NAMALWA (cell line): ENCODE measurements around the gene NKPD1.
A peak's percentile ranks its signal among the peaks of the same experiment; 100 is the strongest.

Experiments used
- DNase-seq: peaks from one replicate; pipeline ENCODE4 v3.0.0-alpha.2; 2015; ENCODE audit warnings: low spot score

Gene NKPD1

GRCh38 chr19:45118106-45118505 lies 42.7 kb downstream of the NKPD1 start:
- DNase-seq = no peak

GRCh38 chr19:45117671-45118070 lies 43.1 kb downstream of the NKPD1 start:
- peak; percentile 22 for DNase-seq

GRCh38 chr19:45117167-45117594 lies 43.6 kb downstream of the NKPD1 start:
- DNase-seq = peak; percentile 58

GRCh38 chr19:45115809-45116615 lies 44.8 kb downstream of the NKPD1 start:
- peak; percentile 44 for DNase-seq

- peak; percentile 30 for DNase-seq
Measured at GRCh38 chr19:45114116-45114515, 46.7 kb downstream of the NKPD1 start.

GRCh38 chr19:45113628-45114027 lies 47.2 kb downstream of the NKPD1 start:
- DNase-seq = no peak

- no peak for DNase-seq
Measured at GRCh38 chr19:45112111-45112827, 48.5 kb downstream of the NKPD1 start.
